Keratinocyte (primary cell): Measurements from ENCODE around the gene DIP2C. TPM values are rescaled to one million over a fixed set of nuclear protein-coding genes. Genes with fewer than 3 reads are reported as not detected.
A peak's percentile ranks its signal among the peaks of the same experiment; 100 is the strongest.

Experiments used
- DNase-seq: peaks from one replicate; pipeline ENCODE4 v3.0.0-alpha.2; 2011; ENCODE audit warnings: low read depth, missing footprints, low spot score
- FAIRE-seq: peaks from 2 replicates; lab custom pipeline; 2011; peaks lifted over from hg19 to GRCh38; lab: Jason Lieb, UNC
- H2AFZ ChIP-seq: 2 replicates; pipeline ENCODE4 v1.6.0; 2012; ENCODE audit warnings: low read length, control low read depth, inconsistent platforms; ENCODE audit not compliant: control insufficient read depth
- H3K27ac ChIP-seq: 2 replicates; pipeline ENCODE4 v1.5.1; 2011; ENCODE audit warnings: low read length; ENCODE audit not compliant: control insufficient read depth, insufficient read depth
- H3K27me3 ChIP-seq: 3 replicates; pipeline ENCODE4 v1.6.0; 2011; ENCODE audit warnings: low read length; ENCODE audit not compliant: control insufficient read depth, insufficient read depth; ENCODE audit errors: extremely low read depth
- H3K36me3 ChIP-seq, 2 experiments: 2 replicates in 1 of 2; 3 replicates in 1 of 2; pipeline ENCODE4 v1.5.1; 2011; ENCODE audit warnings: low read length in 2 of 2, mild to moderate bottlenecking in 1 of 2; ENCODE audit not compliant: control insufficient read depth in 2 of 2, insufficient read depth in 2 of 2; ENCODE audit errors: extremely low read depth in 1 of 2
- H3K4me1 ChIP-seq: 3 replicates; pipeline ENCODE4 v1.5.1; 2011; ENCODE audit warnings: low read length; ENCODE audit not compliant: control insufficient read depth, insufficient read depth; ENCODE audit errors: extremely low read depth
- H3K4me2 ChIP-seq: 3 replicates; pipeline ENCODE4 v1.6.0; 2011; ENCODE audit warnings: low read depth, low read length; ENCODE audit not compliant: control insufficient read depth, insufficient read depth; ENCODE audit errors: extremely low read depth
- H3K4me3 ChIP-seq, 3 experiments: fragments of 200-600 bp in 1 of 3; sonication (generic) in 1 of 3; 2 replicates in 2 of 3; 3 replicates in 1 of 3; pipeline ENCODE4 v1.5.1; 2011 to 2016; ENCODE audit warnings: low read length in 3 of 3, mild to moderate bottlenecking in 3 of 3, control low read depth in 2 of 3, inconsistent platforms in 1 of 3, low read depth in 1 of 3, mixed read lengths in 1 of 3, mixed run types in 1 of 3, moderate library complexity in 1 of 3; ENCODE audit not compliant: control insufficient read depth in 2 of 3, insufficient read depth in 2 of 3; ENCODE audit errors: extremely low read depth in 1 of 3
- H3K79me2 ChIP-seq: 2 replicates; pipeline ENCODE4 v1.6.0; 2012; ENCODE audit warnings: low read length; ENCODE audit not compliant: control insufficient read depth, insufficient read depth
- H3K9ac ChIP-seq: 3 replicates; pipeline ENCODE4 v1.6.0; 2011; ENCODE audit warnings: low read length; ENCODE audit not compliant: control insufficient read depth, insufficient read depth; ENCODE audit errors: extremely low read depth
- H3K9me1 ChIP-seq: 3 replicates; pipeline ENCODE4 v1.6.0; 2011; ENCODE audit warnings: low read length; ENCODE audit not compliant: control insufficient read depth, insufficient read depth; ENCODE audit errors: extremely low read depth
- H3K9me3 ChIP-seq: 2 replicates; pipeline ENCODE4 v1.5.1; 2012; ENCODE audit warnings: low read depth, low read length; ENCODE audit not compliant: control insufficient read depth
- H4K20me1 ChIP-seq: 3 replicates; pipeline ENCODE4 v1.6.0; 2011; ENCODE audit warnings: low read length; ENCODE audit not compliant: control insufficient read depth, insufficient read depth; ENCODE audit errors: extremely low read depth
- CTCF ChIP-seq, 3 experiments: IDR thresholded peaks in 1 of 3; conservative IDR thresholded peaks in 1 of 3; optimal IDR thresholded peaks in 1 of 3; 2 replicates in 2 of 3; 3 replicates in 1 of 3; pipeline versions ENCODE3 to v1.5.1; 2011; ENCODE audit warnings: low read length in 3 of 3, mild to moderate bottlenecking in 3 of 3, moderate library complexity in 2 of 3, control low read depth in 1 of 3, inconsistent platforms in 1 of 3; ENCODE audit not compliant: insufficient read depth in 2 of 3; ENCODE audit errors: extremely low read depth in 1 of 3
- EZH2 ChIP-seq: IDR thresholded peaks from one replicate; pipeline ENCODE4 v1.6.1; 2012; ENCODE audit warnings: inconsistent platforms, mild to moderate bottlenecking, low read length, moderate library complexity
- dilution Hi-C: fragments of 300-500 bp; cut with MboI; formaldehyde crosslinking; loops from one replicate; pipeline ENCODE4 v1.7.0; 2020; ENCODE audit warnings: low sequenced_read_pairs; ENCODE audit not compliant: extremely low pct_ligation_motif_present
- polyA plus RNA-seq, 5 experiments: library from polyadenylated mRNA; depleted of rRNA in 3 of 5; stranded (reverse) in 3 of 5; stranded (forward) in 1 of 5; unstranded in 1 of 5; fragments of >200 nt; gene quantifications; 1 replicate in 1 of 5; 2 replicates in 3 of 5; 3 replicates in 1 of 5; pipeline versions ENCODE4 v1.2.1 to v1.2.3, GENCODE V29; 2011 to 2012; ENCODE audit warnings: missing spikeins in 2 of 5, low read depth in 1 of 5, low replicate concordance in 1 of 5

The DIP2C gene
- polyA plus RNA-seq, 1 donor (not counting 4 experiments of a cell fraction or from before 2014, with no cell fraction given), result 1.3 TPM

DNA sequence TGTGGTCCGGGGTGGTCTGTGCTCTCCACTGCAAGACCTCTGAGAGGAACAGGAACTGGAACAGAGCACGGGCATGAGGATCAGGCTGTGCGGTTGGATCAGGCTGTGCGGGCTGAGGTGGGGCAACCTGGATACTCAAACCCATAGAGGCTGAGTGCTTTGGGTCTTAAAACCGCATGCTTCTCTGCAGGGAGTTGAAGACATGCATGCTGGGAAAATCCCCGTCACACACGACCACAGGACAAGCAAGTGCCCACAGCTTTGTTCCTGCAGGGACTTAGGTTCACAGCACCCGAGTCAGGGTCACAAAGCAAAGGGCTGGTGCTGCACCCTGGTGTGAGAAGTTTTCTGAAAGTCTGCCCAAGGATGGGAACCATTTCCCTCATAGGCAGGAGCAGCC is 333.0 kb downstream of the DIP2C start:
- H3K36me3 ChIP-seq, result peaks cover 0 to 2% of the 10 kb centered on the region in 2 experiments
- no peaks in the 10 kb centered on the region for H4K20me1 ChIP-seq
- H3K4me3 ChIP-seq, result no peak overlapping the region
- dilution Hi-C loops, result no loop called here
- FAIRE-seq (no peak), DNase-seq (no peak)
- H3K79me2 ChIP-seq, result no peaks in the 10 kb centered on the region
- H2AFZ ChIP-seq, result no peak overlapping the region
- no peaks in the 10 kb centered on the region for H3K9me3 ChIP-seq
- H3K9me1 ChIP-seq, result no peaks in the 10 kb centered on the region
- H3K27me3 ChIP-seq, result no peaks in the 10 kb centered on the region
- no peak overlapping the region for H3K27ac ChIP-seq
- H3K4me1 ChIP-seq, result no peaks in the 10 kb centered on the region
- no peak overlapping the region for H3K4me2 ChIP-seq
- peak in 1 of 3 experiments; percentile 1 for TF ChIP-seq CTCF (optimal IDR thresholded peaks at IDR 0.05 in 1 of 3, IDR thresholded peaks at IDR 0.05 in 1 of 3, conservative IDR thresholded peaks at IDR 0.05 in 1 of 3; ENCODE audit: extremely low read depth in 1 of 3, insufficient read depth in 2 of 3, low read length in 3 of 3)
- TF ChIP-seq EZH2, result no peak
- no peak overlapping the region for H3K9ac ChIP-seq

DNA sequence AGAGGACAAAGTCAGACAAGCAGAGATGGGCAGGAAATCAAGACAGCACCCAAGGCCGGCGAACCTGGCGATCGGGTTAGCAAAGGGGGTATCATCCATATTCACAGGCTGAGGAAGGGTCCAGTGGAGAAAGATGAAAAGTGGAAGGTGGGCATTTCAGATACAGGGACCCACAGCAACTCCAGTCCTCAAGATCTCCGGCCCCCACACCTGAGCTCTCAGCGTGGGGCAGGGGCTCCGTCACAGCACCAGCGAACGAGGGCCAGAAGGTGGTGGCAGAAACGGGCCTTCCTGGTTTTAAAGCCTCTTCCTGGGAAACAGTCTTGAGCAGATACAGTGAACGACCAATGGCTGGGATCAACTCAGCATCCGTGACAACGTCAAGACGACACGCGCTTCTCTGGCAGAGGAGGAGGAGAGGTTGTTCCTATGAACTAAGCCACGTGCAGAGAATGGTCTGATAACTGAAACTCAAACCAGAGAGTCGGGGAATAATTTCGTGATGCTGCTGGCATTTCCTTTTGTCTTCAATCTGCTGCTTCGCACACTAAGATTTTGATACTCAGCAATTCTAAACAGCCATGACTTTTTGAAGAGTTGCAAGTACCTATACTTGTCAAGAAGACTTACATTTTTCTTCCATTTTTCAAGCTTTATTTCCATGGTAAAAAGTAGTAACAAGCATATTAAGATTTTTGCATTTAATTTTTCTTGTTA is 334.4 kb downstream of the DIP2C start:
- dilution Hi-C loops, result no loop called here
- Histone ChIP-seq H2AFZ (no peak overlapping the region), H3K27me3 (no peaks in the 10 kb centered on the region), H3K9me3 (no peaks in the 10 kb centered on the region), H3K36me3 (peaks cover 0 to 2% of the 10 kb centered on the region in 2 experiments), H3K4me1 (no peaks in the 10 kb centered on the region), H3K4me3 (no peak overlapping the region), H3K27ac (no peak overlapping the region), H3K4me2 (no peak overlapping the region), H3K9me1 (no peaks in the 10 kb centered on the region), H3K9ac (no peak overlapping the region), H3K79me2 (no peaks in the 10 kb centered on the region), H4K20me1 (no peaks in the 10 kb centered on the region)
- FAIRE-seq (no peak), DNase-seq (no peak)
- TF ChIP-seq CTCF (optimal IDR thresholded peaks at IDR 0.05 in 1 of 3, IDR thresholded peaks at IDR 0.05 in 1 of 3, conservative IDR thresholded peaks at IDR 0.05 in 1 of 3; ENCODE audit: extremely low read depth in 1 of 3, insufficient read depth in 2 of 3, low read length in 3 of 3) (no peak), EZH2 (no peak)
